NCI-H82 (cell line): ENCODE measurements around the gene VWC2L.
A peak's percentile ranks its signal among the peaks of the same experiment; 100 is the strongest.

ENCODE experiments used
- DNase-seq: peaks from one replicate; lab custom pipeline; 2025; lab: John Stamatoyannopoulos, UW

The VWC2L gene

GRCh38 chr2:214410918-214411554 is at the start of gene VWC2L:
Gene VWC2L (plus strand): TSS chr2:214411054. CDS start chr2:214414194, 3,140 bp downstream.
- no peak for DNase-seq

GRCh38 chr2:214361116-214361515 is 49.7 kb upstream of the VWC2L start:
- no peak for DNase-seq

DNA sequence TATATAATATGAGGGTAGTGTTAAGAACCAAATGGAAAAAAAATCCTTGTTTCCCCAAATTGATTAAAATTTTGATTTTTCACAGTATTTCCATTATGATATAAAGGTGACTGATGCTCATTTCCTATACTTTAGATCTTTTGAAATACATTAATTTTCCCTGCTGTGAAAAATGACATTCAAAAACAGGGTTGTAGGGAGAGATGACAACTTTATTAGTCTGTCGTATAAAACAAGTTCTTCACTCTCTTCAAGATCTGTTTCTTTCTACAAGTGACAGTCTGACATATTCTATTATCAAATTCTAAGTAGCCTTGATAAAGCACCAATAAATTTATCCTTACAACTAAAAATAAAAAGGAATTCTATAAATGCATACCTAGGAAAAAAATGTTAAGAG is 45.3 kb upstream of the VWC2L start:
- DNase-seq: no peak

- no peak for DNase-seq
These were observed 43.7 kb upstream of the VWC2L start for GRCh38 chr2:214367171-214367570.

DNA sequence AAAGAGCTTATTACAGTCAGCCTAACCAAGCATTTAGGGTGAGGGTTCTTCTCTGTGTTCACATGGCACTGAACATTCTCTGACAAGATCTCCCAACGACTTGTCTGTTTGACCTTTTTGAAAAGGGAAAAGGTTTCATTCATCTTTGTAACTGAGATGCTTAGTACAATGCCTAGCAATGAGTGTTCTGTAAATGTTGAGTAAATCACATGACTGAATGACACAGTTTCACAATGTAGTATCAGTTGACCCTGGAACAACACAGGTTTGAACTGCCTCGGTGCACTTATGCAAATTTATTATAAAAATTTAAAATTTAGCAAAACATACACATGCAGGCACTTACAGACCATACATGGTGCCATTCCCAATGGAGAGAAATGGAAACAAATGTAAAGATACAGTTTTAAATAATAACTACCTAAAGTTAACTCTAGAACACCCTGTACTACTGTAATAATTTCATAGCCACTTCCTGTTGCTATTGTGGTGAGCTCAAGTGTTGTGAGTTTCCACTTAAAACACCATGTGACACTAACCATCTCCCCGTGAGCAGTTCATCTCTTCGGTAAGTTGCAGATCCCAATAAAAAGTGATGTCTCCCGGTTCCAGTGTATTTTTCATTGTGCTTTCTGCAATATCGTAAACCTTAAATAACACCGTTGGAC is 34.1 kb upstream of the VWC2L start:
- DNase-seq: no peak

GRCh38 chr2:214377286-214377624 is 33.6 kb upstream of the VWC2L start:
- no peak for DNase-seq

DNA sequence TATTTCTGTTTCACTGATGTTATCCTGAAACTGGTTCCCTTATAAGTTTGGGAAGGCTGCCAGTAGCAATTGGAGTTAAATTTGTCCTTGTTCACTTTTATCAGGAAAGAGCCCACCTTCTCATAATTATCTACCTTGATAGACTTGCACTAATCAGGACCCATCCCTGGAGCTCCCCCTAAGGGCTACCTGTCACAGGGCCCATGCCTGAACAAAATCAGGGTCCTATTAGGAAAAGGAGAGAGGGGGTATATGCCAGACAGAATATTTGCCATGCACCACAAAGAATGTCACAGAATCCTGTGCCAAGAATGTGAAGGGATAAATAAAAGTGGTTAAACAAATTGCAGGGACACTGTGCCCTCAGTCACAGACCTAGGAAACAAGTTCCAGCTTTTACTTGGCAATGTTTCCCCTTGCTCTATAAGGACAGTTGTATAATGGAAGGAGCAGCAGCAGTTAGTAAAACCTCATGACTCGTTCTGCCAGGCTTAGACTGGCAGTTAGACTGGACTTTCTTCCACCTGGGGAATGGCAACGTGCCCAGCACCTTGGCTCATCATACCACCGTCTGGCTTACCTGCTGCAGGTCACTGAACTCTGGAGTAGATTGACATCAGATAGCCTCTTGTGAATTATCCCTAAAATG is 32.3 kb upstream of the VWC2L start:
- no peak for DNase-seq

GRCh38 chr2:214379227-214379626 is 31.6 kb upstream of the VWC2L start:
- DNase-seq: no peak

DNA sequence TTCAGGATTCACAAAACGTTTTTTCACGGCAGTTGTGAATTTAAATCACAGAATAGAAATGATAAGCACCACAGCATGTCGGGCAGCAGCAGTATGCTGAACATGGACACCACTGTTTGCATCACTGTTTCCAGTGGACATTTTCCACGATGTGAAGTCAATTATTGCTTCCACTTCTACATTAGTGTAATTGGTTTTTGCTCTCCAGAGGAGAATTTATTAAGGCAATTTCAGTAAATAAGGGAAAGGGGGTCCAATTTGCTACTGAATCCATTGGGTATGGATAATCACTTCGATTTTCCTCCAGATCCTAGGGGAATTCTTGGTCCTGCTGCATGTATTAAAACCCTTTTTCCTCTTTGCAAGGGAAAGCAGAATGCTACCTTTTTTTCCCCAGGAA is 30.2 kb upstream of the VWC2L start:
- no peak for DNase-seq

GRCh38 chr2:214382229-214382628 is 28.6 kb upstream of the VWC2L start:
- peak; percentile 72 for DNase-seq

GRCh38 chr2:214386720-214387119 is 24.1 kb upstream of the VWC2L start:
- no peak for DNase-seq

DNA sequence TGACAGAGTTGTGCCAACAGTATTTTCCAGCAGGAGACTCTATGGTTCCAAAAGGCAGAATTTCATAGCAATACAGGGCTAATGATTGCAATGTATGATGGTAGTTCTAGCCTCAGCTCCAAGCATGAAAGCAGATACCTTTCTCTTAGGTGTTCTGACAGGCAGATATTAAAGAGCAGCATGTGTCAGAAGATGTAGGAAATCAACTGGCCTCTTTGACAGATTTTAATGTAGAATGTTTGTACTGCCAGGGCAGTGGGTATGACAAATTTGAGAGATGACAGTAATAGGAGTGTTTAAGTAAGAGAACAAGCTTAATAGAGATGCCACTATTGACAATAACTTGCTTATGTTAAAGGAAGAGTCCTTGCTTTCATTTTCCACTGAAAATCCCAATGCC is 21.5 kb upstream of the VWC2L start:
- DNase-seq: no peak

GRCh38 chr2:214393796-214394195 is 17.1 kb upstream of the VWC2L start:
- DNase-seq: no peak

DNA sequence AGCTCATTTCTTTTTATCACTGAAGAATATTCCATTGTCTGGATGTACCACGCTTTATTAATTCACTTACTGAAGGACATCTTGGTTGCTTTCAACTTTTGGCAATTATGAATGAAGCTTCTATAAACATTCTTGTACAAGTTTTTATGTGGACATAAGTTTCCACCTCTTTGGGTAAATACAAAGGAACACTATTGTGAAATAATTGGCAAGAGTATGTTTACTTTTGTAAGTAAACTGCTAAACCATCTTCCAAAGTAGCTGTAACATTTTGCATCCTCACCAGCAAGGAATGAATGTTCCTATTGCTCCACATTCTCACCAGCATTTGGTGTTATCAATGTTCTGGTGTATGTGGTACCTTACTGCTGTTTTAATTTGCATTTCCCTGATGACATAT is 15.8 kb upstream of the VWC2L start:
- DNase-seq: no peak

DNA sequence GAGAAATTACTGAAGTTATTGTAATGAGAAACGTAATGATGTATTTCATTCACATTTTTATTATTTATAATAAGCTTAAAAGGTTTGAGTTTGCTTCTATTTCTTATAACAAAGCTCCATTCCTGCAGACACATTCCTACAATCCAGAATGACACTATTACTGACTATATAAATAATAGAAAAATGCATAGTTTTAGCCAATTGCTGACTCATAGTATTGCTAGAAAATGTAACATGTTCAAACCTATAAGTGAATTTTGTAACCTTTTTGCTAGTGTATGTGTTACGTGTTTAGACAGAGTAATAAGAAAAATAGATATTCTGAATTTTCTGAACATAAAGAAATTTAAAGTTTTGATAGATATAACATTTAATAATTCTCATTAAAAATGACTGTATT is 9.3 kb upstream of the VWC2L start:
- no peak for DNase-seq

DNA sequence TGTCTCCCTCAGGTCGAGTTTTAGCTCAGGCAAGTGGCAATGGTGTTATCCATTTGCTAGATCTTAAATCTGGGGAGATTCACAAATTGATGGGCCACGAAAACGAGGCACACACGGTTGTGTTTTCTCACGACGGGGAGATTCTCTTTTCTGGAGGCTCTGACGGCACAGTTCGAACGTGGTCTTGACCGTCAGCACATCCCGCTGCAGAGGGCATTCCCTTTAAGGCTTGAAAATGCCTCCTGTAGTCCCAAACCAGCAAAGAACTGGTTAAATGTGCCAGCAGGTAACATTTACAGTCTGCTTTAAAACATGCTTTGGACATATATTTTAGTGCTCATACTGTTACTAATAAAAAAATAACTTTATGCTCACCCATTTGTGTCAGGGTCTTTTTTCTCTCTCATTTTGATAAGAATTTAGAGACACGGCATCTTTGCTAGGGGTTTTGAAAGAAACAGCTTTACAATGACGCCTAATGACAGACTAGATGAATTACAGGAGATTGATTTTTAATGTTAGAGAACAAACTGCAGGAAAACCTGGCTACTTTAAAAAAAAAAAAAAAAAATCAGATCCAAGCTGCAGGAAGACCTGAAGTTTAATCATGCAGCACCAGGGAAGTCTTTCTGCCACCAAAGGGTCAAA is 602 bp upstream of the VWC2L start:
- no peak for DNase-seq

DNA sequence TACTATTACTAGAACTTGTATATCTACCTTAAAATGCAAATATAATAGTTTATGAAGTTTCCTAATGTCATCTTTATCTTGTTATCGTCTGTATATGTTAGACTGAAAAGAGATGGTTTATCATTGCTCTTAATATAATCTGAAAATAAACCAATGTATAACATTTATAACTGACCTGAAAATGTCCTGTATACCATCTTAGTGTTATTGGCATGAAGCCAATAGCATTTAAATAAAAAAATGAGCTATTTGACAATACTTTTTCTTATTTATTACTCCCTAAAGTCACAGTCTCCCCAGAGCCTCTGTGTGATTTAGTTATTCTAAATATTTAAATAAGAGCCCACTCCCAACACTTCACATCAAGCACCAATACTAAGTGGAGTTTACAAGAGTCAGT is 1.8 kb downstream of the VWC2L start:
- no peak for DNase-seq

DNA sequence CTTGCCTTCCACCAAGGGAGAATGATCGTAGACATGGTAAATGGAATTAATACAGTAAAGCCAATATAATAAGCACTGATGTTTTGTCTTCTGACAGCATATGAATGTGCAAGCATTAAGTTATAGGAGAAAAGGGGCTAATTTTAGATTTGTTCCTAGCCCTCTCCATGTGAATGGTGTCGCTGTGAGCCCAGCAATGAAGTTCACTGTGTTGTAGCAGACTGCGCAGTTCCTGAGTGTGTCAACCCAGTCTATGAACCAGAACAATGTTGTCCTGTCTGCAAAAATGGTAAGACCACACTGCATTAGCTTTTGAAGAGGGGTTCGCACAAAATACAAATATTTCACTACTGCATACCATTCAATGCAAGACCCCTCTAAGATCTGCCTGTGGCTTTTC is 25.6 kb downstream of the VWC2L start:
- no peak for DNase-seq

- no peak for DNase-seq
These were observed 39.5 kb downstream of the VWC2L start for GRCh38 chr2:214450118-214450894.

- DNase-seq: no peak
These were observed 40.8 kb downstream of the VWC2L start for GRCh38 chr2:214451516-214452275.

- no peak for DNase-seq
These were observed 54.7 kb downstream of the VWC2L start for GRCh38 chr2:214465363-214466146.
